G401.6 (cell line): ENCODE measurements around the gene PCDH9.
"Not testable (repeated sequence)": the region's sequence is repeated elsewhere in the genome, so short reads cannot be mapped to it uniquely, and the experiment has no call there.

ENCODE experiments used
- FAIRE-seq: peaks from 2 replicates; lab custom pipeline; 2012; peaks lifted over from hg19 to GRCh38; lab: Jason Lieb, UNC

PCDH9 gene

GRCh38 chr13:66655847-66656454 is 574.2 kb downstream of the PCDH9 start:
- no peak for FAIRE-seq

GRCh38 chr13:66644855-66645460 is 585.2 kb downstream of the PCDH9 start:
- FAIRE-seq, result no peak

GRCh38 chr13:66640231-66640630 is 589.9 kb downstream of the PCDH9 start:
- FAIRE-seq, result no peak

GRCh38 chr13:66639044-66639443 is 591.1 kb downstream of the PCDH9 start:
- FAIRE-seq, result no peak

- no peak for FAIRE-seq
These were observed 594.6 kb downstream of the PCDH9 start for GRCh38 chr13:66635526-66635925.

GRCh38 chr13:66634384-66634783 is 595.8 kb downstream of the PCDH9 start:
- no peak for FAIRE-seq

- no peak for FAIRE-seq
These were observed 602.6 kb downstream of the PCDH9 start for GRCh38 chr13:66627512-66627911.

GRCh38 chr13:66624302-66624701 is 605.8 kb downstream of the PCDH9 start:
- no peak for FAIRE-seq

- FAIRE-seq, result no peak
These were observed 606.9 kb downstream of the PCDH9 start for GRCh38 chr13:66623129-66623820.

- FAIRE-seq, result not testable (repeated sequence)
These were observed 608.2 kb downstream of the PCDH9 start for GRCh38 chr13:66621906-66622447.

GRCh38 chr13:66618702-66619101 is 611.4 kb downstream of the PCDH9 start:
- peak; percentile 89 for FAIRE-seq

- no peak for FAIRE-seq
These were observed 612.4 kb downstream of the PCDH9 start for GRCh38 chr13:66617786-66618185.

GRCh38 chr13:66612983-66613382 is 617.2 kb downstream of the PCDH9 start:
- FAIRE-seq, result no peak

GRCh38 chr13:66586489-66586888 is 643.6 kb downstream of the PCDH9 start:
- no peak for FAIRE-seq

- no peak for FAIRE-seq
These were observed 644.4 kb downstream of the PCDH9 start for GRCh38 chr13:66585669-66586203.

- FAIRE-seq, result no peak
These were observed 648.5 kb downstream of the PCDH9 start for GRCh38 chr13:66581675-66582074.

- no peak for FAIRE-seq
These were observed 651.8 kb downstream of the PCDH9 start for GRCh38 chr13:66578305-66578704.

GRCh38 chr13:66577358-66577757 is 652.8 kb downstream of the PCDH9 start:
- FAIRE-seq, result no peak

- no peak for FAIRE-seq
These were observed 653.8 kb downstream of the PCDH9 start for GRCh38 chr13:66576381-66576780.

GRCh38 chr13:66574606-66575005 is 655.5 kb downstream of the PCDH9 start:
- FAIRE-seq, result no peak

- no peak for FAIRE-seq
These were observed 662.1 kb downstream of the PCDH9 start for GRCh38 chr13:66567899-66568612.

- FAIRE-seq, result no peak
These were observed 664.9 kb downstream of the PCDH9 start for GRCh38 chr13:66565279-66565678.
